Activated effector memory CD4-positive, alpha-beta T cell treated with anti-CD3 and anti-CD28 coated beads, Interleukin-2, amount 50 U/mL, for 16 hours (primary cell): ENCODE data around the gene ATP12A.

Experiments used
- DNase-seq: peaks from one replicate; pipeline ENCODE4 v3.0.0-alpha.2; 2020

ATP12A gene

GRCh38 chr13:24663586-24663985, 16.6 kb upstream of the ATP12A start:
- no peak for DNase-seq

- DNase-seq = no peak
These were observed 15.3 kb upstream of the ATP12A start for GRCh38 chr13:24664726-24665409.

GRCh38 chr13:24668511-24668910, 11.7 kb upstream of the ATP12A start:
- DNase-seq = no peak

- DNase-seq = no peak
These were observed 11.1 kb upstream of the ATP12A start for GRCh38 chr13:24668955-24669582.

GRCh38 chr13:24670174-24670573, 10.0 kb upstream of the ATP12A start:
- no peak for DNase-seq

GRCh38 chr13:24670961-24671381, 9.2 kb upstream of the ATP12A start:
- no peak for DNase-seq

GRCh38 chr13:24671386-24672113, 8.7 kb upstream of the ATP12A start:
- no peak for DNase-seq

GRCh38 chr13:24672141-24673132, 7.8 kb upstream of the ATP12A start:
- no peak for DNase-seq

GRCh38 chr13:24675806-24676570, 4.2 kb upstream of the ATP12A start:
- DNase-seq = no peak

GRCh38 chr13:24678151-24678550, 2.1 kb upstream of the ATP12A start:
- no peak for DNase-seq

- no peak for DNase-seq
These were observed 522 bp upstream of the ATP12A start for GRCh38 chr13:24679686-24680085.

- DNase-seq = no peak
These were observed 855 bp downstream of the ATP12A start for GRCh38 chr13:24680921-24681604.

- DNase-seq = no peak
These were observed 1.7 kb downstream of the ATP12A start for GRCh38 chr13:24681930-24682329.

- no peak for DNase-seq
These were observed 2.1 kb downstream of the ATP12A start for GRCh38 chr13:24682353-24682752.

GRCh38 chr13:24683351-24683750, 3.1 kb downstream of the ATP12A start:
- DNase-seq = no peak

- DNase-seq = peak; percentile 85
These were observed 3.8 kb downstream of the ATP12A start for GRCh38 chr13:24683838-24684599.

GRCh38 chr13:24684600-24684998, 4.4 kb downstream of the ATP12A start:
- DNase-seq = no peak

- no peak for DNase-seq
These were observed 5.1 kb downstream of the ATP12A start for GRCh38 chr13:24685314-24685713.

GRCh38 chr13:24687611-24688010, 7.4 kb downstream of the ATP12A start:
- DNase-seq = no peak

GRCh38 chr13:24688111-24688510, 7.9 kb downstream of the ATP12A start:
- no peak for DNase-seq

GRCh38 chr13:24688950-24689349, 8.7 kb downstream of the ATP12A start:
- no peak for DNase-seq
